Measurements from ENCODE around the gene NPTX1. TPM values are rescaled to one million over a fixed set of nuclear protein-coding genes. Genes with fewer than 3 reads are reported as not detected.

Gene NPTX1
- total and polyA plus RNA-seq, 2 experiments from 2014 or later: 3.4 to 20.5 TPM

DNA sequence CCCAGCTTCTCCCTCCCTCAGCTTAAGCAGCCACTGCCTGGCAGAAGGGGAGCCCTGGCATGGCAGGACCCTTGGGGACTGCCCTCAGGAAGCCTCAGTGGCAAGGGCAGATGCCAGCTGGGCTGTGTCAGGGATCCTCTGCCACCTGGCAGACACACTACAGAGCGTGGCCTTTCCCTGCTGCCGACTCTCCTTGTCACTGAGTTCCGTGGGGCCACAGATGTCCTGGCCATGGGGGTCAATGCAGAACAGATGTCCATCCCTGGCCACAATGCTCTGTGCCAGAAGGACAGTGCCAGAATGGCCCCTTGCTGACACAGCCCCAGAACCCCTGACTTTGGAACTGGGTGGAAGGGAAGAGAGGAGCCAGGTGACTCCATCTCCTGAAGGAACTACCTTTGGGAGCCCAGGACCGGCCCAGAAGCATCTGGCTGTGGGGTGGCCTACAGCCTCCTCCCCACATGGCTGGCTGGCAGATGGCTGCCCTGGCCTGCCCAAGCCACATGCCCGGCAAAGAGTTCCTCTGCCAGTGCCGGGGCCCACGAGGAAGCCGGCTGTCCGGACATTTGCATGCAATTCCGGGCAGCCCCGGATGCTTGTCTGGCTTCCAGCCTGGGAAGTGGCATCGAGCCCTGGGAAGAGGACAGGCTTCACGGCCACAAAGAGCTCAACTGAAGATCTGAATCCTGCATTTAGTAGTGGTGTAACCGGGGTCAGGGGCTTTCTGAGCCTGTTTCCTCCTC, 24.1 kb downstream of the NPTX1 start (continued):
- TF ChIP-seq, protein P1, sequence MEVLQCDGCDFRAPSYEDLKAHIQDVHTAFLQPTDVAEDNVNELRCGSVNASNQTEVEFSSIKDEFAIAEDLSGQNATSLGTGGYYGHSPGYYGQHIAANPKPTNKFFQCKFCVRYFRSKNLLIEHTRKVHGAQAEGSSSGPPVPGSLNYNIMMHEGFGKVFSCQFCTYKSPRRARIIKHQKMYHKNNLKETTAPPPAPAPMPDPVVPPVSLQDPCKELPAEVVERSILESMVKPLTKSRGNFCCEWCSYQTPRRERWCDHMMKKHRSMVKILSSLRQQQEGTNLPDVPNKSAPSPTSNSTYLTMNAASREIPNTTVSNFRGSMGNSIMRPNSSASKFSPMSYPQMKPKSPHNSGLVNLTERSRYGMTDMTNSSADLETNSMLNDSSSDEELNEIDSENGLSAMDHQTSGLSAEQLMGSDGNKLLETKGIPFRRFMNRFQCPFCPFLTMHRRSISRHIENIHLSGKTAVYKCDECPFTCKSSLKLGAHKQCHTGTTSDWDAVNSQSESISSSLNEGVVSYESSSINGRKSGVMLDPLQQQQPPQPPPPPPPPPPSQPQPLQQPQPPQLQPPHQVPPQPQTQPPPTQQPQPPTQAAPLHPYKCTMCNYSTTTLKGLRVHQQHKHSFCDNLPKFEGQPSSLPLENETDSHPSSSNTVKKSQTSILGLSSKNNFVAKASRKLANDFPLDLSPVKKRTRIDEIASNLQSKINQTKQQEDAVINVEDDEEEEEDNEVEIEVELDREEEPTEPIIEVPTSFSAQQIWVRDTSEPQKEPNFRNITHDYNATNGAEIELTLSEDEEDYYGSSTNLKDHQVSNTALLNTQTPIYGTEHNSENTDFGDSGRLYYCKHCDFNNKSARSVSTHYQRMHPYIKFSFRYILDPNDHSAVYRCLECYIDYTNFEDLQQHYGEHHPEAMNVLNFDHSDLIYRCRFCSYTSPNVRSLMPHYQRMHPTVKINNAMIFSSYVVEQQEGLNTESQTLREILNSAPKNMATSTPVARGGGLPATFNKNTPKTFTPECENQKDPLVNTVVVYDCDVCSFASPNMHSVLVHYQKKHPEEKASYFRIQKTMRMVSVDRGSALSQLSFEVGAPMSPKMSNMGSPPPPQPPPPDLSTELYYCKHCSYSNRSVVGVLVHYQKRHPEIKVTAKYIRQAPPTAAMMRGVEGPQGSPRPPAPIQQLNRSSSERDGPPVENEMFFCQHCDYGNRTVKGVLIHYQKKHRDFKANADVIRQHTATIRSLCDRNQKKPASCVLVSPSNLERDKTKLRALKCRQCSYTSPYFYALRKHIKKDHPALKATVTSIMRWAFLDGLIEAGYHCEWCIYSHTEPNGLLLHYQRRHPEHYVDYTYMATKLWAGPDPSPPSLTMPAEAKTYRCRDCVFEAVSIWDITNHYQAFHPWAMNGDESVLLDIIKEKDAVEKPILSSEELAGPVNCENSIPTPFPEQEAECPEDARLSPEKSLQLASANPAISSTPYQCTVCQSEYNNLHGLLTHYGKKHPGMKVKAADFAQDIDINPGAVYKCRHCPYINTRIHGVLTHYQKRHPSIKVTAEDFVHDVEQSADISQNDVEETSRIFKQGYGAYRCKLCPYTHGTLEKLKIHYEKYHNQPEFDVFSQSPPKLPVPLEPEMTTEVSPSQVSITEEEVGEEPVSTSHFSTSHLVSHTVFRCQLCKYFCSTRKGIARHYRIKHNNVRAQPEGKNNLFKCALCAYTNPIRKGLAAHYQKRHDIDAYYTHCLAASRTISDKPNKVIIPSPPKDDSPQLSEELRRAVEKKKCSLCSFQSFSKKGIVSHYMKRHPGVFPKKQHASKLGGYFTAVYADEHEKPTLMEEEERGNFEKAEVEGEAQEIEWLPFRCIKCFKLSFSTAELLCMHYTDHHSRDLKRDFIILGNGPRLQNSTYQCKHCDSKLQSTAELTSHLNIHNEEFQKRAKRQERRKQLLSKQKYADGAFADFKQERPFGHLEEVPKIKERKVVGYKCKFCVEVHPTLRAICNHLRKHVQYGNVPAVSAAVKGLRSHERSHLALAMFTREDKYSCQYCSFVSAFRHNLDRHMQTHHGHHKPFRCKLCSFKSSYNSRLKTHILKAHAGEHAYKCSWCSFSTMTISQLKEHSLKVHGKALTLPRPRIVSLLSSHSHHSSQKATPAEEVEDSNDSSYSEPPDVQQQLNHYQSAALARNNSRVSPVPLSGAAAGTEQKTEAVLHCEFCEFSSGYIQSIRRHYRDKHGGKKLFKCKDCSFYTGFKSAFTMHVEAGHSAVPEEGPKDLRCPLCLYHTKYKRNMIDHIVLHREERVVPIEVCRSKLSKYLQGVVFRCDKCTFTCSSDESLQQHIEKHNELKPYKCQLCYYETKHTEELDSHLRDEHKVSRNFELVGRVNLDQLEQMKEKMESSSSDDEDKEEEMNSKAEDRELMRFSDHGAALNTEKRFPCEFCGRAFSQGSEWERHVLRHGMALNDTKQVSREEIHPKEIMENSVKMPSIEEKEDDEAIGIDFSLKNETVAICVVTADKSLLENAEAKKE (CRISPR knock-in tag; IDR thresholded peaks at IDR 0.05): no peak
- TF ChIP-seq EZH2 (IDR thresholded peaks at IDR 0.05; ENCODE audit: low read depth, unreplicated experiment) (no peak), STAT1 (IDR thresholded peaks at IDR 0.05; ENCODE audit: unreplicated experiment) (no peak)
- TF ChIP-seq, protein P2, sequence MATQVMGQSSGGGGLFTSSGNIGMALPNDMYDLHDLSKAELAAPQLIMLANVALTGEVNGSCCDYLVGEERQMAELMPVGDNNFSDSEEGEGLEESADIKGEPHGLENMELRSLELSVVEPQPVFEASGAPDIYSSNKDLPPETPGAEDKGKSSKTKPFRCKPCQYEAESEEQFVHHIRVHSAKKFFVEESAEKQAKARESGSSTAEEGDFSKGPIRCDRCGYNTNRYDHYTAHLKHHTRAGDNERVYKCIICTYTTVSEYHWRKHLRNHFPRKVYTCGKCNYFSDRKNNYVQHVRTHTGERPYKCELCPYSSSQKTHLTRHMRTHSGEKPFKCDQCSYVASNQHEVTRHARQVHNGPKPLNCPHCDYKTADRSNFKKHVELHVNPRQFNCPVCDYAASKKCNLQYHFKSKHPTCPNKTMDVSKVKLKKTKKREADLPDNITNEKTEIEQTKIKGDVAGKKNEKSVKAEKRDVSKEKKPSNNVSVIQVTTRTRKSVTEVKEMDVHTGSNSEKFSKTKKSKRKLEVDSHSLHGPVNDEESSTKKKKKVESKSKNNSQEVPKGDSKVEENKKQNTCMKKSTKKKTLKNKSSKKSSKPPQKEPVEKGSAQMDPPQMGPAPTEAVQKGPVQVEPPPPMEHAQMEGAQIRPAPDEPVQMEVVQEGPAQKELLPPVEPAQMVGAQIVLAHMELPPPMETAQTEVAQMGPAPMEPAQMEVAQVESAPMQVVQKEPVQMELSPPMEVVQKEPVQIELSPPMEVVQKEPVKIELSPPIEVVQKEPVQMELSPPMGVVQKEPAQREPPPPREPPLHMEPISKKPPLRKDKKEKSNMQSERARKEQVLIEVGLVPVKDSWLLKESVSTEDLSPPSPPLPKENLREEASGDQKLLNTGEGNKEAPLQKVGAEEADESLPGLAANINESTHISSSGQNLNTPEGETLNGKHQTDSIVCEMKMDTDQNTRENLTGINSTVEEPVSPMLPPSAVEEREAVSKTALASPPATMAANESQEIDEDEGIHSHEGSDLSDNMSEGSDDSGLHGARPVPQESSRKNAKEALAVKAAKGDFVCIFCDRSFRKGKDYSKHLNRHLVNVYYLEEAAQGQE (IDR thresholded peaks at IDR 0.05; ENCODE audit: unreplicated experiment): no peak
- TF ChIP-seq, protein P3, sequence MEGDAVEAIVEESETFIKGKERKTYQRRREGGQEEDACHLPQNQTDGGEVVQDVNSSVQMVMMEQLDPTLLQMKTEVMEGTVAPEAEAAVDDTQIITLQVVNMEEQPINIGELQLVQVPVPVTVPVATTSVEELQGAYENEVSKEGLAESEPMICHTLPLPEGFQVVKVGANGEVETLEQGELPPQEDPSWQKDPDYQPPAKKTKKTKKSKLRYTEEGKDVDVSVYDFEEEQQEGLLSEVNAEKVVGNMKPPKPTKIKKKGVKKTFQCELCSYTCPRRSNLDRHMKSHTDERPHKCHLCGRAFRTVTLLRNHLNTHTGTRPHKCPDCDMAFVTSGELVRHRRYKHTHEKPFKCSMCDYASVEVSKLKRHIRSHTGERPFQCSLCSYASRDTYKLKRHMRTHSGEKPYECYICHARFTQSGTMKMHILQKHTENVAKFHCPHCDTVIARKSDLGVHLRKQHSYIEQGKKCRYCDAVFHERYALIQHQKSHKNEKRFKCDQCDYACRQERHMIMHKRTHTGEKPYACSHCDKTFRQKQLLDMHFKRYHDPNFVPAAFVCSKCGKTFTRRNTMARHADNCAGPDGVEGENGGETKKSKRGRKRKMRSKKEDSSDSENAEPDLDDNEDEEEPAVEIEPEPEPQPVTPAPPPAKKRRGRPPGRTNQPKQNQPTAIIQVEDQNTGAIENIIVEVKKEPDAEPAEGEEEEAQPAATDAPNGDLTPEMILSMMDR (conservative IDR thresholded peaks at IDR 0.05; ENCODE audit: low read depth in 2 of 2): no peak
